WTC11 (cell line): ENCODE results near the gene KCNC2.

Experiments used
- CBFB ChIP-seq: sonication (generic); formaldehyde crosslinking; IDR thresholded peaks from 2 replicates; pipeline ENCODE4 v1.8.1; 2022; ENCODE audit warnings: mild to moderate bottlenecking, low read depth, missing genetic modification reagents
- ZNF416 ChIP-seq: fragments of 250-450 bp; sonication (Bioruptor Pico); IDR thresholded peaks from 2 replicates; pipeline ENCODE4 v1.9.0; 2021; ENCODE audit warnings: mild to moderate bottlenecking, inconsistent platforms
- TF ChIP-seq, protein P1 (sequence below): fragments of 200-600 bp; IDR thresholded peaks from 2 replicates; pipeline ENCODE4 v1.8.0; 2022; ENCODE audit warnings: antibody characterized with exemption
- TF ChIP-seq, protein P2 (sequence below): sonication (generic); formaldehyde crosslinking; IDR thresholded peaks from 2 replicates; pipeline ENCODE4 v1.8.1; 2022; ENCODE audit warnings: mild to moderate bottlenecking, missing genetic modification reagents, moderate library complexity, borderline replicate concordance

DNA sequence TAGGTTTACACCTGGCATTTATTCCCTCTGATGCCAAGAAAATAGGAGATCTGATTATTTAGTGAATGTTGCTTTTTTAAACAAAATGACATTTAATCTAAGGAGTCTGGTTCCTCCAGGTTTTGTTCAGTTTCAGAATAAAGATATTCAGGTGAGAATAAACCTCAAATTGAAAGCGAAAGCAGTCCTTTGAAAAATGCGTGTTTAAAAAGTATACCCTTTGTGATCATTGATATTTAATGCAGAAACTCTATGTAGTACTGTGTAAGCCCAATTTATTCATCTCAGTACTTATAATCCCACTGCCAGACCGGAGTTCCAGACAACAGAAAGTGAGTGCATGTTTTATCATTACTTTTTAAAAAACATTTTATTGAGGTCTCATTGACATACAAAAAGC lies 210.2 kb downstream of the KCNC2 start:
- TF ChIP-seq CBFB (CRISPR knock-in tag) (no peak), ZNF416 (no peak)
- TF ChIP-seq, protein P1, sequence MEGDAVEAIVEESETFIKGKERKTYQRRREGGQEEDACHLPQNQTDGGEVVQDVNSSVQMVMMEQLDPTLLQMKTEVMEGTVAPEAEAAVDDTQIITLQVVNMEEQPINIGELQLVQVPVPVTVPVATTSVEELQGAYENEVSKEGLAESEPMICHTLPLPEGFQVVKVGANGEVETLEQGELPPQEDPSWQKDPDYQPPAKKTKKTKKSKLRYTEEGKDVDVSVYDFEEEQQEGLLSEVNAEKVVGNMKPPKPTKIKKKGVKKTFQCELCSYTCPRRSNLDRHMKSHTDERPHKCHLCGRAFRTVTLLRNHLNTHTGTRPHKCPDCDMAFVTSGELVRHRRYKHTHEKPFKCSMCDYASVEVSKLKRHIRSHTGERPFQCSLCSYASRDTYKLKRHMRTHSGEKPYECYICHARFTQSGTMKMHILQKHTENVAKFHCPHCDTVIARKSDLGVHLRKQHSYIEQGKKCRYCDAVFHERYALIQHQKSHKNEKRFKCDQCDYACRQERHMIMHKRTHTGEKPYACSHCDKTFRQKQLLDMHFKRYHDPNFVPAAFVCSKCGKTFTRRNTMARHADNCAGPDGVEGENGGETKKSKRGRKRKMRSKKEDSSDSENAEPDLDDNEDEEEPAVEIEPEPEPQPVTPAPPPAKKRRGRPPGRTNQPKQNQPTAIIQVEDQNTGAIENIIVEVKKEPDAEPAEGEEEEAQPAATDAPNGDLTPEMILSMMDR = no peak
- TF ChIP-seq, protein P2, sequence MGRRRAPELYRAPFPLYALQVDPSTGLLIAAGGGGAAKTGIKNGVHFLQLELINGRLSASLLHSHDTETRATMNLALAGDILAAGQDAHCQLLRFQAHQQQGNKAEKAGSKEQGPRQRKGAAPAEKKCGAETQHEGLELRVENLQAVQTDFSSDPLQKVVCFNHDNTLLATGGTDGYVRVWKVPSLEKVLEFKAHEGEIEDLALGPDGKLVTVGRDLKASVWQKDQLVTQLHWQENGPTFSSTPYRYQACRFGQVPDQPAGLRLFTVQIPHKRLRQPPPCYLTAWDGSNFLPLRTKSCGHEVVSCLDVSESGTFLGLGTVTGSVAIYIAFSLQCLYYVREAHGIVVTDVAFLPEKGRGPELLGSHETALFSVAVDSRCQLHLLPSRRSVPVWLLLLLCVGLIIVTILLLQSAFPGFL (CRISPR knock-in tag) = no peak
